A549 (cell line): ENCODE results near the gene XKR3. TPM values are rescaled to one million over a fixed set of nuclear protein-coding genes. Genes with fewer than 3 reads are reported as not detected.

Source experiments
- ATAC-seq, 2 experiments: fragments of 200-7000 bp in 1 of 2; fragments of >200 bp in 1 of 2; cut with Nextera tagmentation in 1 of 2; cut with Tn5 transposase in 1 of 2; 3 replicates each; pipeline versions ENCODE4 v1.8.0 to v1.9.1; 2018 to 2020; ENCODE audit warnings: mild to moderate bottlenecking in 1 of 2, moderate library complexity in 1 of 2
- CTCF ChIA-PET: fragments of 300-600 bp; sonication (Branson Sonifier 250); formaldehyde crosslinking; extraction: SDS; loops from one replicate; lab custom pipeline; 2021; ENCODE audit warnings: antibody characterized with exemption, inconsistent platforms; lab: Yijun Ruan, JAX
- POLR2A ChIA-PET: fragments of 350-600 bp; formaldehyde crosslinking; extraction: SDS; loops from one replicate; lab custom pipeline; 2021; ENCODE audit warnings: antibody characterized with exemption, inconsistent platforms; lab: Yijun Ruan, JAX
- DNase-seq, 2 experiments: peaks; one replicate each; pipeline versions ENCODE4 v3.0.0 to v3.0.0-alpha.2; 2011 to 2016; ENCODE audit warnings: low read depth in 1 of 2, low spot score in 1 of 2
- FAIRE-seq: peaks from 2 replicates; lab custom pipeline; 2011; peaks lifted over from hg19 to GRCh38; lab: Jason Lieb, UNC
- H3K27ac ChIP-seq, 2 experiments: fragments of >200 bp; sonication (Bioruptor Twin); formaldehyde crosslinking; 3 replicates each; pipeline ENCODE4 v1.5.1; 2016 to 2017
- H3K4me1 ChIP-seq: fragments of >200 bp; sonication (Bioruptor Twin); formaldehyde crosslinking; 3 replicates; pipeline ENCODE4 v1.6.1; 2016
- H3K4me2 ChIP-seq: fragments of >200 bp; sonication (Bioruptor Twin); formaldehyde crosslinking; 3 replicates; pipeline ENCODE4 v1.6.1; 2016
- H3K4me3 ChIP-seq: fragments of >200 bp; sonication (Bioruptor Twin); formaldehyde crosslinking; 3 replicates; pipeline ENCODE4 v1.5.1; 2016
- H3K9me3 ChIP-seq: fragments of >200 bp; sonication (Bioruptor Twin); formaldehyde crosslinking; 3 replicates; pipeline ENCODE4 v1.6.1; 2016
- BCL3 ChIP-seq: fragments of >200 bp; sonication (Bioruptor Twin); formaldehyde crosslinking; IDR thresholded peaks from 3 replicates; pipeline ENCODE4 v1.6.1; 2016
- BHLHE40 ChIP-seq: IDR thresholded peaks from 2 replicates; pipeline ENCODE4 v1.6.1; 2012; ENCODE audit warnings: low read depth, low read length, inconsistent platforms
- CBX2 ChIP-seq: fragments of 200-600 bp; sonication (generic); IDR thresholded peaks from 2 replicates; pipeline ENCODE4 v1.6.1; 2016; ENCODE audit warnings: low read depth, mild to moderate bottlenecking, borderline replicate concordance
- CBX8 ChIP-seq: fragments of 200-600 bp; sonication (generic); IDR thresholded peaks from 2 replicates; pipeline ENCODE4 v1.6.1; 2016
- CHD4 ChIP-seq: fragments of 200-600 bp; sonication (generic); IDR thresholded peaks from 2 replicates; pipeline ENCODE4 v1.6.1; 2016; ENCODE audit warnings: antibody characterized with exemption, mild to moderate bottlenecking, borderline replicate concordance
- CTCF ChIP-seq: fragments of >200 bp; sonication (Bioruptor Twin); formaldehyde crosslinking; IDR thresholded peaks from 3 replicates; pipeline ENCODE4 v1.5.1; 2016
- EHMT2 ChIP-seq: fragments of 200-600 bp; sonication (generic); IDR thresholded peaks from 2 replicates; pipeline ENCODE4 v1.6.1; 2016; ENCODE audit warnings: antibody characterized with exemption, low read depth, mild to moderate bottlenecking, moderate library complexity
- FOSB ChIP-seq: fragments of 250-450 bp; sonication (Bioruptor Pico); IDR thresholded peaks from 2 replicates; pipeline ENCODE4 v1.5.0; 2020; ENCODE audit warnings: mild to moderate bottlenecking, moderate library complexity
- FOSL2 ChIP-seq, 2 experiments: fragments of 450-650 bp in 1 of 2; fragments of >200 bp in 1 of 2; sonication (Bioruptor Twin) in 1 of 2; formaldehyde crosslinking; IDR thresholded peaks; 2 replicates each; pipeline versions ENCODE4 v1.5.0 to v1.6.1; 2016 to 2020; ENCODE audit warnings: mild to moderate bottlenecking in 1 of 2, moderate library complexity in 1 of 2
- FOXS1 ChIP-seq: fragments of 250-450 bp; sonication (Bioruptor Pico); IDR thresholded peaks from 2 replicates; pipeline ENCODE4 v1.5.0; 2020; ENCODE audit warnings: mild to moderate bottlenecking, moderate library complexity
- GATA3 ChIP-seq: IDR thresholded peaks from 2 replicates; pipeline ENCODE4 v1.6.1; 2012; ENCODE audit warnings: borderline replicate concordance
- HDAC2 ChIP-seq: fragments of 200-600 bp; sonication (generic); IDR thresholded peaks from 2 replicates; pipeline ENCODE4 v1.6.1; 2016
- HES2 ChIP-seq: fragments of >200 bp; sonication (Bioruptor Twin); formaldehyde crosslinking; IDR thresholded peaks from 2 replicates; pipeline ENCODE4 v1.6.1; 2016
- HMGXB4 ChIP-seq: fragments of 250-450 bp; sonication (Bioruptor Pico); IDR thresholded peaks from 2 replicates; pipeline ENCODE4 v1.5.0; 2021; ENCODE audit warnings: mild to moderate bottlenecking, moderate library complexity, borderline replicate concordance
- HOXB5 ChIP-seq: fragments of 250-450 bp; sonication (Bioruptor Pico); IDR thresholded peaks from 2 replicates; pipeline ENCODE4 v1.5.0; 2020; ENCODE audit warnings: mild to moderate bottlenecking, moderate library complexity
- JUNB ChIP-seq: fragments of >200 bp; sonication (Bioruptor Twin); formaldehyde crosslinking; IDR thresholded peaks from 2 replicates; pipeline ENCODE4 v1.6.1; 2016
- MYC ChIP-seq: IDR thresholded peaks from 2 replicates; pipeline ENCODE4 v1.6.1; 2012; ENCODE audit warnings: mild to moderate bottlenecking, inconsistent platforms, low read length, improper control_type of control experiment, borderline replicate concordance
- NFE2L2 ChIP-seq: fragments of 150-350 bp; conservative IDR thresholded peaks from 2 replicates; pipeline ENCODE4 v1.6.1; 2014; ENCODE audit warnings: low read length
- RFX5 ChIP-seq: fragments of 450-650 bp; IDR thresholded peaks from 2 replicates; pipeline ENCODE4 v1.7.1; 2014; ENCODE audit warnings: antibody characterized with exemption, mild to moderate bottlenecking, moderate library complexity
- SMC3 ChIP-seq: fragments of >200 bp; sonication (Bioruptor Twin); formaldehyde crosslinking; IDR thresholded peaks from 3 replicates; pipeline ENCODE4 v1.6.1; 2018; ENCODE audit warnings: inconsistent platforms
- TFCP2L1 ChIP-seq: fragments of 250-450 bp; sonication (Bioruptor Pico); IDR thresholded peaks from 2 replicates; pipeline ENCODE4 v1.5.0; 2021; ENCODE audit warnings: mild to moderate bottlenecking
- TP53 ChIP-seq: fragments of 250-450 bp; sonication (Bioruptor Pico); IDR thresholded peaks from 2 replicates; pipeline ENCODE4 v1.5.0; 2021; ENCODE audit warnings: mild to moderate bottlenecking, moderate library complexity
- USF2 ChIP-seq: fragments of 450-650 bp; IDR thresholded peaks from 2 replicates; pipeline ENCODE4 v1.6.1; 2014; ENCODE audit warnings: antibody characterized with exemption
- ZNF302 ChIP-seq: fragments of 250-450 bp; sonication (Bioruptor Pico); IDR thresholded peaks from 2 replicates; pipeline ENCODE4 v1.9.0; 2021; ENCODE audit warnings: inconsistent platforms, mild to moderate bottlenecking, moderate library complexity
- ZSCAN20 ChIP-seq: fragments of 250-450 bp; sonication (Bioruptor Pico); IDR thresholded peaks from 2 replicates; pipeline ENCODE4 v1.8.0; 2022; ENCODE audit warnings: mild to moderate bottlenecking, moderate library complexity
- WGBS: methylation state at CpG from one replicate; pipeline ENCODE4 v1.1.6; 2017; ENCODE audit errors: missing lambda C conversion rate; 5-methylcytosine and 5-hydroxymethylcytosine counted together
- polyA plus RNA-seq, 4 experiments: library from polyadenylated mRNA; depleted of rRNA in 3 of 4; stranded (reverse); fragments of >200 nt; fragmentation: RNase III in 1 of 4; extraction: RNeasy Plus Mini Kit Qiagen cat#74134 plus additional on column Dnase treatment in 1 of 4; gene quantifications; 2 replicates in 3 of 4; 3 replicates in 1 of 4; pipeline ENCODE4 v1.2.3, GENCODE V29; 2011 to 2017

The XKR3 gene
- polyA plus RNA-seq, 2 of the 4 experiments (the other 2 are of a cell fraction), result not detected

- Histone ChIP-seq H3K9me3 (no peaks in the 10 kb centered on the region), H3K4me3 (no peak overlapping the region), H3K27ac (no peak overlapping the region), H3K4me2 (no peak overlapping the region), H3K4me1 (0 out of 3 replicates have a peak, but pooled peaks cover 2% of the 10 kb centered on the region)
- ATAC-seq (no peak), FAIRE-seq (no peak), DNase-seq (no peak)
- WGBS, result 33% methylated on average over 3 of the region's 3 CpGs
- POLR2A ChIA-PET, result no interaction called here
- TF ChIP-seq TP53 (CRISPR knock-in tag) (no peak), HDAC2 (no peak), SMC3 (no peak)
- CTCF ChIA-PET, result no interaction called here
Observed at GRCh38 chr22:16829985-16830384, 4.8 kb upstream of the XKR3 start.

GRCh38 chr22:16828876-16829275 is 3.7 kb upstream of the XKR3 start:
- Histone ChIP-seq H3K4me1 (0 out of 3 replicates have a peak, but pooled peaks cover 2% of the 10 kb centered on the region), H3K4me3 (no peak overlapping the region), H3K9me3 (no peaks in the 10 kb centered on the region)
- DNase-seq, result no peak
- ATAC-seq, result no peak
- 28% methylated on average over 4 of the region's 4 CpGs for WGBS
- CTCF ChIA-PET, result no interaction called here
- no peak for TF ChIP-seq CTCF
- no peak for TF ChIP-seq FOSB (CRISPR knock-in tag)
- TF ChIP-seq ZSCAN20 (CRISPR knock-in tag), result no peak
- no peak for TF ChIP-seq CBX2
- no peak for TF ChIP-seq HES2
- no peak for TF ChIP-seq NFE2L2
- TF ChIP-seq CHD4, result no peak
- TF ChIP-seq FOSL2 (IDR thresholded peaks at IDR 0.05), result no peak
- TF ChIP-seq FOSL2 (CRISPR knock-in tag; IDR thresholded peaks at IDR 0.05), result no peak
- TF ChIP-seq HMGXB4 (CRISPR knock-in tag), result no peak
- TF ChIP-seq RFX5, result no peak
- TF ChIP-seq HOXB5, result no peak
- no peak for TF ChIP-seq ZNF302 (CRISPR knock-in tag)
- TF ChIP-seq JUNB, result no peak
- no peak for TF ChIP-seq EHMT2
- TF ChIP-seq FOXS1 (CRISPR knock-in tag), result no peak
- no peak for TF ChIP-seq GATA3
- TF ChIP-seq CBX8, result no peak
- no peak for TF ChIP-seq BHLHE40
- no peak for TF ChIP-seq MYC
- TF ChIP-seq, all 56 proteins: peak for 0
- Histone ChIP-seq H3K4me2 (no peak overlapping the region), H3K27ac (no peak overlapping the region)
- FAIRE-seq, result no peak
- POLR2A ChIA-PET, result no interaction called here

- Histone ChIP-seq H3K4me2 (no peak overlapping the region), H3K4me1 (0 out of 3 replicates have a peak, but pooled peaks cover 2% of the 10 kb centered on the region), H3K27ac (no peak overlapping the region), H3K4me3 (no peak overlapping the region), H3K9me3 (no peaks in the 10 kb centered on the region)
- no peak for ATAC-seq
- no peak for FAIRE-seq
- 0% methylated on average over 1 of the region's 1 CpG for WGBS
- no peak for DNase-seq
- TF ChIP-seq USF2, result no peak
- TF ChIP-seq BCL3, result no peak
- no peak for TF ChIP-seq TFCP2L1 (CRISPR knock-in tag)
- ChIA-PET POLR2A (no interaction called here), CTCF (no interaction called here)
Observed at GRCh38 chr22:16827506-16827905, 2.3 kb upstream of the XKR3 start.
